HG02610 (cell line): ENCODE data around the gene ISY1.
"Not testable (repeated sequence)": the region's sequence is repeated elsewhere in the genome, so short reads cannot be mapped to it uniquely, and the experiment has no call there.

Experiments used
- ATAC-seq: cut with Tn5 transposase; IDR thresholded peaks from one replicate; pipeline ENCODE4 v1.9.1; 2021; ENCODE audit warnings: mild to moderate bottlenecking, moderate library complexity; ENCODE audit not compliant: unreplicated experiment

The ISY1 gene

GRCh38 chr3:129160891-129161859 lies at the start of gene ISY1:
Gene ISY1, minus strand, starts transcription at chr3:129161063. Its CDS starts 88 bp downstream, at chr3:129160975.
- ATAC-seq, result peak; percentile 83

- no peak for ATAC-seq
Measured at GRCh38 chr3:129207479-129207878, 46.6 kb upstream of the ISY1 start.

DNA sequence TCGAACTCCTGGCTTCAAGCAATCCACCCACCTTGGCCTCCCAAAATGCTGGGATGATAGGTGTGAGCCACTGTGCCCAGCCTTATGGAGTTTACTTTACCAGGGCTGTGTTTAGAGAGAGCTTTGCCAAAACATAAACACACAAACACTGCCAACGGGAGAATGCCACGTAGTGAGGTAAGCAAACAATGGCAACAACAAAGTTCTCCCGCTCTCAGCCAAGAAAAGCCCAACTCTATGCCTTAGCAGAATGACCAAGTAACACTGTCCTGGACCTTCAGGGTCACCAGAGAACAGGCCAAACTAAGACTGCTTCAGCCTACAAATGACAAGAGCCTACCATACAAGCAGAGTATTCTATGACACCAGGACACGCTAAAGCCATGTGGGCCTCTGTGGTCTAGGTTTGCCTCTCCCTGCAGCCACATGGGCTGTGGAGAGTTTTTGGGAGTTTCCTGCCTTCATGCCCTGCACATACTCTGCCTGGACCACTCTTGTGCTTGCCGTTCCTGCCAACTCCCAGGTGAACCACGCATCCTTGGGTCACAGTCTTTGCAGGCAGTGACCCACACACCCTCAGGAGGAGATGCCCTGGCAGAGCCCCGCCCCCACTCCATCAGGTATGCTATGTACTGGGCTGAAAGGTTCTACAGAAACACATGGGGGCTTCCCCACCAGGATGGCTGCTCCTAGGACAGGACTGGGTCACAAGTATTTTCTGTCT lies 44.4 kb upstream of the ISY1 start:
- ATAC-seq, result no peak

- no peak for ATAC-seq
Measured at GRCh38 chr3:129204473-129204872, 43.6 kb upstream of the ISY1 start.

- no peak for ATAC-seq
Measured at GRCh38 chr3:129199366-129199765, 38.5 kb upstream of the ISY1 start.

- no peak for ATAC-seq
Measured at GRCh38 chr3:129197321-129197720, 36.5 kb upstream of the ISY1 start.

GRCh38 chr3:129196601-129197000 lies 35.7 kb upstream of the ISY1 start:
- no peak for ATAC-seq

DNA sequence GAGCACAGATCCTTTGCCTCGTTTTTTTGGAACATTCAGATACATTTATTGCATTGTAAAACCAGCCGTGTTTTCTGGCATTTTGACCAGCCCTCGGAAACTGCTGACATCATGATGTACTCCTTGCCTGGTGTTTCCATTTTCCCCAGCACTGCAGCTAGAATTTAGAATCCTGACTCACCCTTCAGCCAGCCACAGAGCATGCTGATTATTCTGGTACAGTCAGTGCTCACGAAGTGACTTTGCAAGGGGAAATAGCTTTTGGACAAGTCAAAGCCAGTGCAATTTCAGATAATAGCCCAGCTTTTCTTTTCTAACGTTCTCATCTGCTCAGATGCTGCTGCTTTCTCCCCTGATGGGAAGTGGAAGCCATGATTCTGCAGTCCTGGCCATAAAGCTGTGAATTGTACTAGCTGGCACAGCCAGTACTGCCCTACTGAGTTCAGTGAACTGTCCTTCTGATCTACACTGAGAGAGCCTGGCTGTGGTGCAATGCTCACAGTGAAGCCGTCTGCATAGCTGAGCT lies 34.9 kb upstream of the ISY1 start:
- no peak for ATAC-seq

GRCh38 chr3:129189793-129190192 lies 28.9 kb upstream of the ISY1 start:
- not testable (repeated sequence) for ATAC-seq

GRCh38 chr3:129187857-129188256 lies 27.0 kb upstream of the ISY1 start:
- no peak for ATAC-seq

GRCh38 chr3:129185783-129186182 lies 24.9 kb upstream of the ISY1 start:
- no peak for ATAC-seq

DNA sequence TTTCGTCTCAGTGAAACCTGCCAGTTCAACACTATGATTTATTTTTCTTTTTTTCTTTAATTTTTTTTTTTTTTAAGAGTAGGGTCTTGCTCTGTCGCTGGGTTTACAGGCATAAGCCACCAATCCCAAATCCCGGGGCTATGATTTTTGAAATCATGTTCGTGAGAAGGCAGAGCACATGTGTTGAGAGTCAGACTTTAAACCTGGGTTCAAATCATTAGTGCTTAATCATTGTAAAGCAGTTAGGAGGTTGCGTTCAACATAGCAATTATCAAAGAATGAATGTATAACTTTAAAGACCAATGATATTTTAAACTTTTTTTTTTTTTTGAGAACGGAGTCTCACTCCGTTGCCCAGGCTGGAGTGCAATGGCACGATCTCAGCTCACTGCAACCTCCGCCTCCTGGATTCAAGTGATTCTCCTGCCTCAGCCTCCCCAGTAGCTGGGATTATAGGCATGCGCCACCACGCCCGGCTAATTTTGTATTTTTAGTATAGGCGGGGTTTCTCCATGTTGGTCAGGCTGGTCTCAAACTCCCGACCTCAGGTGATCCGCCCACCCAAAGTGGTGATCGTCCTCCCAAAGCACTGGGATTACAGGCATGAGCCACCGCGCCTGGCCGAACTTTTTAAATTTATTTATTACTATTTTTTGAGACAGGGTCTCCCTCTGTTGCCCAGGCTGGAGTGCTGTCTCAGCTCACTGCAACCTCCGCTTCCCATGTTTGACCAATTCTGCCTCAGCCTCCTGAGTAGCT lies 24.1 kb upstream of the ISY1 start:
- ATAC-seq, result not testable (repeated sequence)

DNA sequence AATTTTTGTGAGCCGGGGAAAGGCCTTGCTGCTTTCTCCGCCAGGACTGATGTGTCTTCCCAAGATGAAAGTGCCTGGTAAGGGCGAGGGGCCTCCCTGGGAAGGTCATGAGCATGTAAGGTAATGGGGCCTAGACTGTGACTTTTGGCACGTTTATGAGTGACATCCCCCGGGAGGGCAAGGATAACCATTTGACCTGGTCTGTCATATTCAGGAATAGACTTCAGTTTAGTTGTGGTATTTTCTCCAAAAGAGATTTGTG lies 23.5 kb upstream of the ISY1 start:
- no peak for ATAC-seq

DNA sequence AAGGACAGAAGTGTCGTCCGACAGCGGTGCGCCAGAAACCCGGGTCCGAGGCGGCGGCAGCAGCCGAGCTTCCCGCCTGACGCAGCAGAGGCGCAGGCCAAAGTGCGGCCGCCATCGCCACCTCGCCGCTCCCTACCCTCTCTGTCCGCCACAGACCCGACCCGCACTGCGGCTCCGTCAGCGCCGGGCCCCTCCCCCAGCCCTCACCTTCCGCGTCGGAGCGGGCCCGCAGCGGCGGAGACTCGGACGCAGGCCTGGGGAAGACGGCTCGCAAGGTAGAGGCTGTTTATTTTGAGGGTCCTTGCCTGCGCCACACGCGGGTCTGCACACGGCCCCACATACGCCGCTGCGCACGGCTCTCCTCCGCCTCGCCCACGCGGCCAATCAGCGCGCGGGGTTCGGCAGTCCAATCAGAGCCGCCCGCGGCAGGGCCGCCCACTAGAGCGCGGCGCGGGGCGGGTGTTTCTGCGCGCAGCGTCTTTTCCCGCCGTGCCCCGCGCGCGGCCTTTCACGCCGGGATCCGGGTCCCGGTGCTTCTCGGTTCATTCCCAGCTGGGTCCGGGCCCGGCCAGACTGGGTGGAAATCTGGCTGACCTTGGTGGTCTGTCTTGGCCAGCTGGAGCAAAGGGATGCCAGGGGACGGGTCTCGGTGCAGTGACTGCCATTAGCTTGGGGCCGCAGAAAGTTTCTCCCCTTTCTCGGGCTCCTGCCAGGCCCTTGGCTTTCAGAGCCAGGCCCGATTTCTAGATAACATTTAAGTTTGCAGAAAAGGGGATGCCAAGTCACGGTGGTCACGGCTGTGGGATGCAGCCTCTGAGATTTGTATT lies 22.9 kb upstream of the ISY1 start, which contains the start of gene CNBP:
Gene CNBP (minus strand): TSS at position 328 of the 827 bp plus-strand sequence. CDS start 12,139 bp downstream, outside the sequence.
- peak; percentile 96 for ATAC-seq

GRCh38 chr3:129182390-129183185 lies 21.7 kb upstream of the ISY1 start:
- no peak for ATAC-seq

DNA sequence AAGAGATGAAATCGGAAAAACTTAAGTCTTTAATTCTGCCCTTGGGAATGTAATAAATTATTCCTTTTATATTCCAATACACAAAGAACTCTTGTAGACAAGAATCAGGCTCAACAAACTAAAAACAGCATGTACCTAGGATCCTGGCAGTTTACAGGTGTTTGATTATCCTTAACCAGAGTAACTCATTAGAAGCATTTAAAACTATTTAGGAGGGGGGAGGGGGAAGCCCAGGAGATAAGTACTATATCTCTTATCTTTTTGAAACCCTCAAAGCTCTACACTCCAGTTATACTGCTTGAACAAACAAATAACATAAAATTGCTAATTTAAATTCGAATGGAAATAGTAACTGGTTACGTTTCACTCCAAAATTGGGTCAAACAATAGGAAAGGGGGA lies 21.0 kb upstream of the ISY1 start:
- no peak for ATAC-seq

DNA sequence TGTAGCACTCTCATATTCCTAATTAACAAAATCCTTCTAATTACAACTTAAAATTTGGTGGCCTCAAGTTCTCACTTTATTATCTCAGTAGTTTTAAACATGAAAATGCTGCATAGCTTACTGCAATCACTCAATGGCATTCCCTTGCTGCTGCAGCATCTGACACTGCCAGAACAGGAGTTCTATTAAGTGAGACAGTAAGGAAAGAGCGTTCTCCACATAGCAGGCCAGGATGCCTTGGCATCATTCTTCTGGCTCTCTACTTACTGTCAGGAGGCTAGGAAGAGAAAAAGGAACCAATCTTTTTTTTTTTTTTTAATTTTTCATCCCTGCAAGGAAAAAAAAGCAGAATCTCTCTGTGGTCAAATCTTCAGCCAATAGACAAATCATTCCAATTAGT lies 19.6 kb upstream of the ISY1 start:
- ATAC-seq, result no peak

- ATAC-seq, result no peak
Measured at GRCh38 chr3:129176051-129176450, 15.2 kb upstream of the ISY1 start.

GRCh38 chr3:129173725-129174124 lies 12.9 kb upstream of the ISY1 start:
- no peak for ATAC-seq
